T-helper 2 cell treated with Interferon-gamma antibody and Interleukin-4, amounts not matched to agents 100 ng/mL and 5 ng/mL, for 36 hours (primary cell): ENCODE measurements around the gene H2BW2. TPM values are rescaled to one million over a fixed set of nuclear protein-coding genes. Genes with fewer than 3 reads are reported as not detected.
"Not testable (repeated sequence)": the region's sequence is repeated elsewhere in the genome, so short reads cannot be mapped to it uniquely, and the experiment has no call there.

ENCODE experiments used
- intact Hi-C: fragments of 100-400 bp; cut with micrococcal nuclease; formaldehyde crosslinking; loops from one replicate; pipeline ENCODE4 v1.15.1; 2023
- total RNA-seq: library from RNA; stranded (reverse); gene quantifications from 2 replicates; pipeline ENCODE4 v1.2.3, GENCODE V29; 2022

The H2BW2 gene
- total RNA-seq: not detected in 2 replicates

- intact Hi-C loops: no loop called here
These were observed at the start of gene H2BW2 for GRCh38 chrX:104039689-104040505. Gene H2BW2, plus strand, starts transcription at chrX:104039956. Its CDS starts 39 bp downstream, at chrX:104039995.

GRCh38 chrX:103999234-103999633, 40.5 kb upstream of the H2BW2 start:
- intact Hi-C loops: no loop called here

- intact Hi-C loops: no loop called here
These were observed 30.9 kb upstream of the H2BW2 start for GRCh38 chrX:104008831-104009230.

GRCh38 chrX:104013158-104013557, 26.6 kb upstream of the H2BW2 start:
- intact Hi-C loops: no loop called here

- intact Hi-C loops: no loop called here
These were observed 26.1 kb upstream of the H2BW2 start, which contains the start of gene H2BW1 for GRCh38 chrX:104013606-104014005. Gene H2BW1, minus strand, starts transcription at chrX:104013708. Its CDS starts 132 bp downstream, at chrX:104013576.

- intact Hi-C loops: not testable (repeated sequence)
These were observed 24.2 kb upstream of the H2BW2 start for GRCh38 chrX:104015576-104015975.

- intact Hi-C loops: no loop called here
These were observed 21.6 kb upstream of the H2BW2 start for GRCh38 chrX:104018126-104018525.

GRCh38 chrX:104041003-104041402, 1.2 kb downstream of the H2BW2 start:
- intact Hi-C loops: no loop called here

GRCh38 chrX:104045642-104046041, 5.9 kb downstream of the H2BW2 start:
- intact Hi-C loops: no loop called here

- intact Hi-C loops: no loop called here
These were observed 7.4 kb downstream of the H2BW2 start for GRCh38 chrX:104047171-104047570.

- intact Hi-C loops: not testable (repeated sequence)
These were observed 15.2 kb downstream of the H2BW2 start for GRCh38 chrX:104054956-104055355.

GRCh38 chrX:104062636-104063035, 22.9 kb downstream of the H2BW2 start:
- intact Hi-C loops: not testable (repeated sequence)

GRCh38 chrX:104075778-104076445, 36.2 kb downstream of the H2BW2 start, which contains the start of gene TMSB15C:
Gene TMSB15C, minus strand, starts transcription at chrX:104076236.
- intact Hi-C loops: not testable (repeated sequence)

- intact Hi-C loops: not testable (repeated sequence)
These were observed 38.1 kb downstream of the H2BW2 start for GRCh38 chrX:104077854-104078253.

- intact Hi-C loops: no loop called here
These were observed 44.3 kb downstream of the H2BW2 start for GRCh38 chrX:104084063-104084462.

GRCh38 chrX:104084534-104085277, 45.0 kb downstream of the H2BW2 start:
- intact Hi-C loops: no loop called here

GRCh38 chrX:104085477-104085876, 45.7 kb downstream of the H2BW2 start:
- intact Hi-C loops: no loop called here

GRCh38 chrX:104085919-104086318, 46.2 kb downstream of the H2BW2 start:
- intact Hi-C loops: no loop called here
